OCI-LY7 (cell line): Measurements from ENCODE around the gene CCNDBP1. TPM values are rescaled to one million over a fixed set of nuclear protein-coding genes. Genes with fewer than 3 reads are reported as not detected.

Experiments used
- BruUV-seq: library from RNA; stranded (reverse); fragments of 400-500 nt; replicated peaks from 2 replicates; lab custom pipeline; 2021; lab: Mats Ljungman, UMichigan
- CTCF ChIA-PET: fragments of 300-600 bp; sonication (Branson Sonifier 250); formaldehyde crosslinking; loops from one replicate; lab custom pipeline; 2022; ENCODE audit warnings: antibody characterized with exemption; ENCODE audit not compliant: unreplicated experiment; lab: Charles Lee
- POLR2A ChIA-PET: fragments of 300-600 bp; sonication (Branson Sonifier 250); formaldehyde crosslinking; loops from one replicate; lab custom pipeline; 2022; ENCODE audit warnings: antibody characterized with exemption; lab: Charles Lee
- DNase-seq: peaks from one replicate; pipeline ENCODE4 v3.0.0-alpha.2; 2015; ENCODE audit warnings: low spot score
- H2AFZ ChIP-seq: fragments of 200-600 bp; sonication (generic), shearing (Covaris generic); 2 replicates; pipeline ENCODE4 v1.6.1; 2014; ENCODE audit warnings: mild to moderate bottlenecking, antibody characterized with exemption, low read length, moderate library complexity
- H3K27ac ChIP-seq: fragments of 200-600 bp; sonication (generic); 2 replicates; pipeline ENCODE4 v1.5.1; 2014; ENCODE audit warnings: mixed run types, low read depth, mild to moderate bottlenecking, moderate library complexity, low read length, inconsistent platforms; ENCODE audit not compliant: poor library complexity, severe bottlenecking
- H3K36me3 ChIP-seq: fragments of 200-600 bp; sonication (generic); 2 replicates; pipeline ENCODE4 v1.6.1; 2014; ENCODE audit warnings: mild to moderate bottlenecking, antibody characterized with exemption, low read length, moderate library complexity, mixed read lengths; ENCODE audit not compliant: insufficient read depth
- H3K4me1 ChIP-seq: fragments of 200-600 bp; sonication (generic); 2 replicates; pipeline ENCODE4 v1.5.1; 2014; ENCODE audit warnings: mild to moderate bottlenecking, low read length; ENCODE audit not compliant: insufficient read depth, poor library complexity, severe bottlenecking
- H3K4me2 ChIP-seq: fragments of 200-600 bp; sonication (generic); 2 replicates; pipeline ENCODE4 v1.6.1; 2014; ENCODE audit warnings: mild to moderate bottlenecking, low read length
- H3K4me3 ChIP-seq: fragments of 200-600 bp; sonication (generic); 2 replicates; pipeline ENCODE4 v1.5.1; 2014; ENCODE audit warnings: mild to moderate bottlenecking, low read depth, low read length; ENCODE audit not compliant: poor library complexity, severe bottlenecking
- H3K79me2 ChIP-seq: fragments of 200-600 bp; sonication (generic); 2 replicates; pipeline ENCODE4 v1.6.1; 2016; ENCODE audit warnings: low read depth, mild to moderate bottlenecking, low read length, moderate library complexity, mixed read lengths; ENCODE audit not compliant: insufficient read depth
- H3K9me2 ChIP-seq: fragments of 200-600 bp; sonication (generic); 2 replicates; pipeline ENCODE4 v1.6.1; 2016; ENCODE audit warnings: mild to moderate bottlenecking, low read length, mixed read lengths; ENCODE audit not compliant: insufficient read depth
- H3K9me3 ChIP-seq: fragments of 200-600 bp; sonication (generic); 2 replicates; pipeline ENCODE4 v1.6.1; 2014; ENCODE audit warnings: mild to moderate bottlenecking, mixed run types, low read length, mixed read lengths
- H4K20me1 ChIP-seq: fragments of 200-600 bp; sonication (generic); 2 replicates; pipeline ENCODE4 v1.6.1; 2014; ENCODE audit warnings: mild to moderate bottlenecking, antibody characterized with exemption, low read length, moderate library complexity, mixed read lengths; ENCODE audit not compliant: insufficient read depth
- EZH2phosphoT487 ChIP-seq: fragments of 200-600 bp; sonication (generic); IDR thresholded peaks from 2 replicates; pipeline ENCODE4 v1.6.1; 2018; ENCODE audit warnings: low read depth, borderline replicate concordance, mild to moderate bottlenecking, mixed run types, antibody characterized with exemption, low read length, moderate library complexity, mixed read lengths
- intact Hi-C: fragments of 100-400 bp; cut with micrococcal nuclease; formaldehyde crosslinking; loops from one replicate; pipeline ENCODE4 v1.10.0; 2022; ENCODE audit not compliant: unreplicated experiment
- total RNA-seq, 2 experiments: library from RNA; depleted of rRNA in 1 of 2; stranded (reverse); fragments of >200 nt in 1 of 2; shearing (Covaris generic) in 1 of 2; gene quantifications; 2 replicates each; pipeline ENCODE4 v1.2.3, GENCODE V29; 2014 to 2022
- TF ChIP-seq, protein P1 (sequence below): fragments of 200-600 bp; sonication (generic); conservative IDR thresholded peaks from 2 replicates; pipeline ENCODE4 v1.5.1; 2014; ENCODE audit warnings: mild to moderate bottlenecking, antibody characterized with exemption, low read length, moderate library complexity, mixed read lengths

The CCNDBP1 gene
- total RNA-seq, 2 experiments from 2014 or later = 53.1 to 56.0 TPM

DNA sequence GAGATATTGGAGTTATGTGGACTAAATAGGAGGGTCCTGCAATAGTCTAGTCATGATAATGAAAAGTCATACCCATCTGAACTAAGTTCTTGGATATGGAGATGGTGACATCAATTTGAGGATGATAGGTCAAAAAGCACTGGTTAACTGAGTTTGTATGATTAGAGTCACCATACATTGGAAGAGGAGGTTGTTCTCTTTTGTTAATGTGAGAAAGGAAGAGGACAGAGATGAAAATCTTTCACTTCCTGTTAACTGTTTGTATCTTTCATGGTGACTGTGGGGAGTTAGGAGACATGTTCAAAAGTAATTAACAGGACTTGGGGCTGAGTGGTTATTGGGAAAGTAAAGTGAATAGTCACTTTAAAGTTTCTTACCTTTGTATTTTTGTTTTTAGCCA is 40.7 kb upstream of the CCNDBP1 start:
- Histone ChIP-seq H3K9me2 (no peaks in the 10 kb centered on the region), H3K4me1 (peaks cover 17% of the 10 kb centered on the region), H3K79me2 (no peaks in the 10 kb centered on the region), H3K4me2 (peak overlapping the region; percentile 30), H2AFZ (no peak overlapping the region), H3K4me3 (no peak overlapping the region), H3K27ac (peak overlapping the region; percentile 15), H3K9me3 (no peaks in the 10 kb centered on the region), H3K36me3 (peaks cover 72% of the 10 kb centered on the region), H4K20me1 (no peaks in the 10 kb centered on the region)
- no TSS peak for BruUV-seq
- intact Hi-C loops = no loop called here
- POLR2A ChIA-PET = no interaction called here
- TF ChIP-seq, protein P1, sequence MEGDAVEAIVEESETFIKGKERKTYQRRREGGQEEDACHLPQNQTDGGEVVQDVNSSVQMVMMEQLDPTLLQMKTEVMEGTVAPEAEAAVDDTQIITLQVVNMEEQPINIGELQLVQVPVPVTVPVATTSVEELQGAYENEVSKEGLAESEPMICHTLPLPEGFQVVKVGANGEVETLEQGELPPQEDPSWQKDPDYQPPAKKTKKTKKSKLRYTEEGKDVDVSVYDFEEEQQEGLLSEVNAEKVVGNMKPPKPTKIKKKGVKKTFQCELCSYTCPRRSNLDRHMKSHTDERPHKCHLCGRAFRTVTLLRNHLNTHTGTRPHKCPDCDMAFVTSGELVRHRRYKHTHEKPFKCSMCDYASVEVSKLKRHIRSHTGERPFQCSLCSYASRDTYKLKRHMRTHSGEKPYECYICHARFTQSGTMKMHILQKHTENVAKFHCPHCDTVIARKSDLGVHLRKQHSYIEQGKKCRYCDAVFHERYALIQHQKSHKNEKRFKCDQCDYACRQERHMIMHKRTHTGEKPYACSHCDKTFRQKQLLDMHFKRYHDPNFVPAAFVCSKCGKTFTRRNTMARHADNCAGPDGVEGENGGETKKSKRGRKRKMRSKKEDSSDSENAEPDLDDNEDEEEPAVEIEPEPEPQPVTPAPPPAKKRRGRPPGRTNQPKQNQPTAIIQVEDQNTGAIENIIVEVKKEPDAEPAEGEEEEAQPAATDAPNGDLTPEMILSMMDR = no peak
- no peak for TF ChIP-seq EZH2phosphoT487
- peak; percentile 50 for DNase-seq
- CTCF ChIA-PET = no interaction called here

DNA sequence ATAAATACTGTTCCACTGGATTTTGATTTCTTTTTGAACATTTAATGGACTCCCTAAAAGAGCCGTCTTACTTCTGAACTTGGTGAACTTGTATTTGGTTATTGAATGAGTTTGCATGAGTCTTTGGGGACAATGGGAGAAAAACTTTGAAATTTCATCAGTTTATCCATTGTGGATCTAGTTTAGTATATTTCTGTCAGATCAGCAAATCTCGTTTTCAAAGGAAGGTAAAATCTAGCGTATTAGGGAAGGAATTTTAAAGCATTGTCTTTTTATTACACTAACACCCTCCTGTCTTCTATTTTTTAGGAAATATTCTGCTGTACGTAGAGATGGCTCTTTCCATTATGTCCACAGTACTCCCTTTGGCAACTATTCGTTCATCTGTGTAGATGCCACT is 39.0 kb upstream of the CCNDBP1 start:
- Histone ChIP-seq H3K4me3 (no peak overlapping the region), H2AFZ (no peak overlapping the region), H3K4me1 (peaks cover 17% of the 10 kb centered on the region), H3K4me2 (no peak overlapping the region), H3K27ac (no peak overlapping the region), H3K9me2 (no peaks in the 10 kb centered on the region), H3K79me2 (no peaks in the 10 kb centered on the region), H3K36me3 (peaks cover 72% of the 10 kb centered on the region), H4K20me1 (no peaks in the 10 kb centered on the region), H3K9me3 (no peaks in the 10 kb centered on the region)
- intact Hi-C loops = no loop called here
- CTCF ChIA-PET = no interaction called here
- no TSS peak for BruUV-seq
- no peak for TF ChIP-seq EZH2phosphoT487
- TF ChIP-seq, protein P1 = no peak
- DNase-seq = no peak
- POLR2A ChIA-PET = no interaction called here

DNA sequence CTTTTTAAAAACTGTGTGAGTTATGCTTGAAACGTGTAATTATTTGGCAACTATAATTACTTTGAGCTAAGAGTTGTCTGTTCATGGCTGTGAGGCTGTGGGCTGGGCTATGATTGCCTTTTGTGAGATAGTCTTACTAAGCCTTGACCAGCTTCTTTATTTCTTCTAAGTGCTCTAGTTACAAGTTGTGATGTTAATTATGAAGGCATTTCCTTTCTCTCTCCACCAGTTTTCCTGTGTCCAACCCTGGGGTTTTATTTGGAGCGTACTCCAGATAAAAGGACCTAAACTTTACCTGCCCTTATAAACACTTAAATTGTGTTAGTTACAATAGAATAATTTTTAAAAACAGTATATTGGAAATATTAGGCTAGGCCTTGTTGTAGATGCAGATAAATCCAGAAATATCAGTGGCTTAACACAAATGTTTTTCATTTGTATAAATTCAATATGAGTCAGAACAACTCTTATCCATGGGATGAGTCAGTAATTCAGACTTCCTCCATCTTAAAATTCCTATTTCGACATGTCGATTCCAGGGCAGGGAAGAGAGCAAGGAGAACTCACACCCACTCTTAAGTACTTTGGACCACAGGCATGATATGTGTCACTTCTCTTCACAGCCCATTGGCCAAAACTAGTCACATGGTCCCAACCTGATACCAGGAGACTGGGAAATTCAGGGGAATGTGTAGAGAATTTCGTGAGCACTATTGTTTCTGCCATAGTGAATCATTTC is 34.8 kb upstream of the CCNDBP1 start:
- no TSS peak for BruUV-seq
- Histone ChIP-seq H3K27ac (no peak overlapping the region), H4K20me1 (no peaks in the 10 kb centered on the region), H2AFZ (no peak overlapping the region), H3K4me2 (no peak overlapping the region), H3K9me3 (no peaks in the 10 kb centered on the region), H3K4me3 (no peak overlapping the region), H3K36me3 (peaks cover 97% of the 10 kb centered on the region), H3K79me2 (no peaks in the 10 kb centered on the region), H3K9me2 (no peaks in the 10 kb centered on the region), H3K4me1 (no peaks in the 10 kb centered on the region)
- DNase-seq = no peak
- intact Hi-C loops = no loop called here
- TF ChIP-seq, protein P1 = no peak
- no peak for TF ChIP-seq EZH2phosphoT487
- POLR2A ChIA-PET = interaction anchor here (0.5 to 0.7 kb wide), 2 partner anchors 19 to 206 kb away, joined by 4 to 6 read pairs; no protein-coding TSS in a partner anchor
- CTCF ChIA-PET = no interaction called here
